Activated CD4-positive, alpha-beta T cell treated with anti-CD3 and anti-CD28 coated beads, Interleukin-2, amount 50 U/mL, for 1 hour (primary cell): Measurements from ENCODE around the gene ANGPTL4.
"Not testable (repeated sequence)": the region's sequence is repeated elsewhere in the genome, so short reads cannot be mapped to it uniquely, and the experiment has no call there.

ENCODE experiments used
- DNase-seq: peaks from one replicate; pipeline ENCODE4 v3.0.0-alpha.2; 2020

ANGPTL4 gene, protein sequence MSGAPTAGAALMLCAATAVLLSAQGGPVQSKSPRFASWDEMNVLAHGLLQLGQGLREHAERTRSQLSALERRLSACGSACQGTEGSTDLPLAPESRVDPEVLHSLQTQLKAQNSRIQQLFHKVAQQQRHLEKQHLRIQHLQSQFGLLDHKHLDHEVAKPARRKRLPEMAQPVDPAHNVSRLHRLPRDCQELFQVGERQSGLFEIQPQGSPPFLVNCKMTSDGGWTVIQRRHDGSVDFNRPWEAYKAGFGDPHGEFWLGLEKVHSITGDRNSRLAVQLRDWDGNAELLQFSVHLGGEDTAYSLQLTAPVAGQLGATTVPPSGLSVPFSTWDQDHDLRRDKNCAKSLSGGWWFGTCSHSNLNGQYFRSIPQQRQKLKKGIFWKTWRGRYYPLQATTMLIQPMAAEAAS

DNA sequence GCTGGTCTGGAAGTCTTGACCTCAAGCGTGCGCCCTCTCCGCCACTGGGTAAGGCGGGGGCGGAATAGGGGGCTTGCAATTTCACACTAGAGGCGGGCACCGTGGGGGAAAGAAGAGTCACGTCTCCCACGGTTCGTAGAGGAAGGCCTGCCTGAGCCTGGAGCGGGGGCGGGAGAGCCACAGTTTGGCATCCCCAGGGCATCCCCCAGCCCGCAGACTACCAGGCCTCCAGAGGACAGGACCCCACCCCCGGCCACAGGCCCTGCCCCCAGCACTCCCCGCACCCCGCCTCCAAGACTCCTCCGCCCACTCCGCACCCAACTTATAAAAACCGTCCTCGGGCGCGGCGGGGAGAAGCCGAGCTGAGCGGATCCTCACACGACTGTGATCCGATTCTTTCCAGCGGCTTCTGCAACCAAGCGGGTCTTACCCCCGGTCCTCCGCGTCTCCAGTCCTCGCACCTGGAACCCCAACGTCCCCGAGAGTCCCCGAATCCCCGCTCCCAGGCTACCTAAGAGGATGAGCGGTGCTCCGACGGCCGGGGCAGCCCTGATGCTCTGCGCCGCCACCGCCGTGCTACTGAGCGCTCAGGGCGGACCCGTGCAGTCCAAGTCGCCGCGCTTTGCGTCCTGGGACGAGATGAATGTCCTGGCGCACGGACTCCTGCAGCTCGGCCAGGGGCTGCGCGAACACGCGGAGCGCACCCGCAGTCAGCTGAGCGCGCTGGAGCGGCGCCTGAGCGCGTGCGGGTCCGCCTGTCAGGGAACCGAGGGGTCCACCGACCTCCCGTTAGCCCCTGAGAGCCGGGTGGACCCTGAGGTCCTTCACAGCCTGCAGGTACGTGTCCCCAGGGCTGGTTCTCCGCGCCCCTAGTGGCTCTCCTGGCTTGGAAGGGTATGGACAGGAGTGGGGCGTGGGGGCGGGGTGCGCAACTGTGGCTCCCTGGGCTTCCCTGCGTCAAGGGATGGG, at the start of gene ANGPTL4:
TSS of gene ANGPTL4 (plus strand) at position 353 of the 969 bp plus-strand sequence. CDS start at position 520, 167 bp downstream.
- DNase-seq: peak; percentile 23

- not testable (repeated sequence) for DNase-seq
Measured at GRCh38 chr19:8314981-8315640, 48.8 kb upstream of the ANGPTL4 start.

DNA sequence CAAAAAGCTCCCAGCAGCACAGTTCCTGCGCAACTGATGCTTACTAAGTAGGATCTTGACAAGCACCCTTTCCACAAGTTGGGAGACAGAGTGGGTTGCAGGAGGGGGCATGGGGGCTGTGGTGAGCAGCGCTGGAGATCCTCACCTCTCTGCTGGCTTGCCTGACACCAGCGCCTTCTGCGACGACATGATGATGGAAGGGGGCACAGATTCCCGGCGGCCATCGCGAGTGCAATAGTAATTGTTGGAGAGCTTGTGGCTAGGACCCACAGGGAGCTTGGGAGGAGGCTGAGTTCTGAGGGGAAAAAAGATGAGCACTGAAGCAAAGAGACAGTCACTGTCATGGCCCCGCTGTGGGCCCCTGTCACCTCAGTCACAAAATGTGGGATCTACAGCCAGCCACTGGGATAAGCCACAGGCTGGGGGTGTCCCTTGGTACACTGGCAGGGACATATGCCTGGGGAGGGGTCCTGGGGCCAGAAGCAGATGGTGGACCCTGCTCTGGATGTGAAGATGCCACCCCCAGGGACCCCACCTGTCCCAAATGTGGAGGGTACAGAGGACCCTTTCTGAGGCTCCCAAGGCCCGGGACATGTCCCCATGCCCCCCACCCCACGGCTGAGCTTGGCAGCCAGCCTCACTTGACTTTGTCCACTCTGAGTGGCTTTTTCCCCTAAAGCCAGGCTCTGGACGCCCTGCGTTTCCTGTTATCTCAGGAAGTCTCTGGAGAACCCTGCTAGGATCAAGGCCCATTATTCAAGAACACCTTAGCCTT, 47.4 kb upstream of the ANGPTL4 start:
- DNase-seq: no peak

GRCh38 chr19:8318835-8319234, 45.1 kb upstream of the ANGPTL4 start:
- not testable (repeated sequence) for DNase-seq

DNA sequence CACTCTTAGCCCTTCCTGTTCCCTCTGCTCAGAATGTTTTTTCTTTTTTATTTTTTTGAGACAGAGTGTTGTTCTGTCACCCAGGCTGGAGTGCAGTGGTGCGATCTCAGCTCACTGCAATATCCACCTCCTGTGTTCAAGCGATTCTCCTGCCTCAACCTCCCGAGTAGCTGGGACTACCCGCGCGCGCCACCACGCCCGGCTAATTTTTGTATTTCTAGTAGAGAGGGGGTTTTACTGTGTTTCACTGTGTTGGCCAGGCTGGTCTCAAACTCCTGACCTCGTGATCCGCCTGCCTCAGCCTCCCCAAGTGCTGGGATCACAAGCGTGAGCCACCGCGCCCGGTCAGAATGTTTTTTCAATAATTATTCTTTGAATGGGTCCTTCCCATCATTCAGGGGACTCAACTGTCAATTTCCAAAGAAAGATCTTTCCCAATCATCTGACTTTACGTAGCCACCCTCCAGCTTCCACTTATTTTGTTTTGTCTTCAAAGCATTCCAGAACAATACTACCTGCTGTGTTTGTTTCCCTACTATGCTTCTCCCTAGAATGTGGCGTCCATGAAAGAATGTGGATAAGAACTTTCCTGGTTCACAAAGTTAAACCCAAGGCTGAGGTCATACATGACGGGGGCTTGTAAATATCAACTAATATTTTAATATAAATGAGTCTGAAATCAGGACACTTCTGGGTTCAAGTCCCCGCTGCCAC, 44.0 kb upstream of the ANGPTL4 start:
- no peak for DNase-seq

DNA sequence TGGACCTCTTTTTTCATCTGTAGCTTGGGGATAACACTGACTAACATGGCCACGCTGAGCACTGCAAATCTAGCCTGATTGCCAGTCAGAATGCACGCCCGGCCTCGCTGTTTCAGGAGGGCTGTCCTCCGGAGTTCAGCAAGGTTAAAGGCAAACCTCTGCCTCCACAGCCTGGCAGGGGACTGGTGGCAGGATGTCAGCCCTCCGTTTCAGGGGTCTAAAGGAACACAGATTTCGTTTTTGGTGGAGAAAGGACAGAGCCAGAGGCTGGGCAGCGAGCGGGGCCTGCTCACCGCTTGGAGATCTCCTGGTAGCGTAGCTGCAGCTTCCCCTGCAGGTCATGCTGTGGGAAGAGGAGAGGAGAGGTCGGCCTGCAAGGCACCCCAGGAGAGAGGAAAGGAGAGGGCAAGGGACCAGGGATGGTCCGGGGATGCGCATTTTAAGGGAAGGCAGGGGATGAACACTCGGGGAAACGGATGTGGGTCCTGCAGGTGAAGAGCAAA, 43.3 kb upstream of the ANGPTL4 start:
- no peak for DNase-seq

DNA sequence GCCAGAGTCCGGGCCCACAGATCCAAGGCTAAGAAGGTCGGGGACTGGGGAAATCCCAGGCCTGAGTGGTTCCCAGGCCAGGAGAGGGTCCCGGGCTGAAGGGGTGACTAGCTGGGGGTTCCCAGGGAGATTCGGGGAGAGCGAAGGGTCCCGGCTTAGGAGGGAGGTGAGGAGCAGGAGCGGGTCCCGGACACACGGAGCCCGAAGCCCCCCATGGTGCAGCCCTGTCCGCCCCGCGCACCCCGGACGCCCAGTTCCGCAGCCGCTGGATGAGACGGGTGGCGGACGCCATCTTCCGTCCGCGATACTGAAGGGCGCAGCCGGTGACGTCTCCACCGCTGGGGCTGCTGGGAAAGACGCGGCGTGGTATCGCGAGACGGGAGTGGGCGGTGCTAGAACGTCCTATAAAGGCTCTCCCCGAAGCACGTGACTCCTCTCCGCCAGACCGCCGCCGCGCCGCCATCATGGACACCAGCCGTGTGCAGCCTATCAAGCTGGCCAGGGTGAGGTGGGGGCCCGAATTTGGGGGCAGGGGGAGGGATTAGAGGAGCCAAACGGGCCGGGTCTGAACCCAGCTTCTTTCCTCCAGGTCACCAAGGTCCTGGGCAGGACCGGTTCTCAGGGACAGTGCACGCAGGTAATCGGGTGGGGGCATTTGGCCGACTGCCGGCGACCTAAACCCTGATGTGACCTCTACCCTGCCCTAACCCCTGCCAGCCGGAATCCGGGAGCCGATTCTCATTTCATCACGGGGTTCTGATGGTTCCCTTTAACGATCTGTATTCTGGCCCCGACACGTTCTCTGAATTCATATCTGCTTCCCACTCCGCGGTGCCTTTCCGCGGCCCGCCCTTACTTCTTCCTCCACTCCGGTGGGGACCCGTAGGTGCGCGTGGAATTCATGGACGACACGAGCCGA, 42.6 kb upstream of the ANGPTL4 start, which contains the start of the genes NDUFA7 and RPS28:
TSS of gene NDUFA7 (minus strand) at position 309 of the 919 bp plus-strand sequence. CDS start at position 292, 17 bp downstream.
TSS of gene RPS28 (plus strand) at position 430 of the 919 bp plus-strand sequence. CDS start at position 465, 35 bp downstream.
- DNase-seq: peak; percentile 98

DNA sequence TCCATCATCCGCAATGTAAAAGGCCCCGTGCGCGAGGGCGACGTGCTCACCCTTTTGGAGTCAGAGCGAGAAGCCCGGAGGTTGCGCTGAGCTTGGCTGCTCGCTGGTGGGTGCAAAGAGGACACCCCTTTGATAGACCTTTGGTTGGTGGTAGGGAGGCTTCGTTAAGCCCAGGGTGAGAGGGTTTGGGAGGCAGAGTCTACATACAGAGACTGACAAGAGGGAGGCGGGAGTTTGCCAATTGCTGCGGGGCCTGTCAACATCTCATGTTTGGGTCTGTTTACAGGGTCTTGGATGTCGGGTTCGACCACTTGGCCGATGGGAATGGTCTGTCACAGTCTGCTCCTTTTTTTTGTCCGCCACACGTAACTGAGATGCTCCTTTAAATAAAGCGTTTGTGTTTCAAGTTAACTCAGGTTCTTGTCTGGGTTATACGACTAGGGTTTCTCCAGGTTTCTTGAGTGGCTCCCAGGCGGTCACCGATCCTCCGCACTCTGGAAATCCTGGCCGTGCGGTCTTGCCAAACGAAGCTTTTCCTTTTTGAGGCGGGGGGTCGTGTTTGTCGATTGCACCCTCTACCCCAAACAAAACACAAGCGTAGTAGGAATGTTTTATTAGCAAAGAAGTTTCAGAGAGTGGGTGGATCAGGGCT, 41.8 kb upstream of the ANGPTL4 start:
- DNase-seq: no peak

GRCh38 chr19:8322638-8322997, 41.3 kb upstream of the ANGPTL4 start:
- DNase-seq: no peak

DNA sequence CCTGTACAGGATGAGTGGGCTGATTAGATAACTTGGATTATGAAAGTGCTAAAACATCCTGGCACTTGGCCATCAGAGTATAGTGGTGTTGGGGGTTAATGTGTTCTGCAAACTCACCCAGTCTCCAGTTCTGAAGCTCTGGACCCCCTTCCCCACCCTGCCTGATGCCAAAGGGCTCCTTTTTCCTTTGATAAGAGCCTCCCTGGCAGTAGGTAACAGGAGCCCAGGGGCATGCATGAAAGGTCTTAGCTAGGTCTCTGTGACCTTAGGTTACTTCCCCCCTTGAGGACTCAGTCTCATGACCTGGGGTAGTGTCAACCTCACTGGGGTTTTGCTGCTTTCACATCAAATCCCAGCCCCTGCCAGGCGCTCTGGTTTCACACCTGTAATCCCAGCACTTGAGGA, 40.2 kb upstream of the ANGPTL4 start:
- DNase-seq: no peak

DNA sequence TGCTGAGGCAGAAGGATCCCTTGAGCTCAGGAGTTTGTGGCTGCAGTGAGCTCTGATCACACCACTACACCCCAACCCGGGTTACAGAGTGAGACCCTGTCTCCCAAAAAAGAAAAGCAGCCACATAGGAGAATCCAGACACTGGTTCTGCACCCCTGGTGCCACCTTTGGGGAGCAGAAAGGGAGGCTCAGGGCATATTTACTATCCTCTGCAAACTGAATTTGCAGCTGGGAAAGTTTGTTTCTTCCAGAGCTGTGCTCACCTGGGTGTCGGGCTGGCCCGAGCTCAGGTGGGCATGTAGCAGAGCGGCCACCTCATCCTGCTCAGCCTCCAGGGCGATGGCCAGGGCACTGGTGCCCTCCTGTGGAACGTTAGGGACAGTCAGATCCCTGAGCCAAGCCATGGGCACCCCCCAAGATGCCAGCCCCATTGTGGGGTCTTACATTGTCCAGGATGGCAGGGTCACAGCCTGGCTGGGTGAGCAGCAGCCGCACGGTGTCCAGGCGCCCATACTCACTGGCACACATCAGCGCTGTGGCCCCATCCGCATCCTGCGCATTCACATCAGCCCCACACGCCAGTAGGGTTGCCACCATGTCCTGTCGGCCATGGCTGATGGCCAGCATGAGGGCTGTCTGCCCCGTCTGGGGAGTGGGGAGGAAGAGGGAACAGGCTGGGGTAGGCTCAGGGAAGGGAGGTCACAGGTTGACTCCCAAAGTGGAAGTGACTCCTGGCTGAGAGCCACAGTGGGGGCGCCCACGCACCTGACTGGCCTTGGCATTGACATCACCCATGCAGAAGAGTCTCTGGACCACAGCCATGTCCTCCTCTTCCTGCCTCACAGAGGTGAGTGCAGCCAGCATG, 39.5 kb upstream of the ANGPTL4 start:
- no peak for DNase-seq

GRCh38 chr19:8325454-8325853, 38.5 kb upstream of the ANGPTL4 start:
- DNase-seq: no peak

GRCh38 chr19:8329996-8330395, 34.0 kb upstream of the ANGPTL4 start:
- no peak for DNase-seq

DNA sequence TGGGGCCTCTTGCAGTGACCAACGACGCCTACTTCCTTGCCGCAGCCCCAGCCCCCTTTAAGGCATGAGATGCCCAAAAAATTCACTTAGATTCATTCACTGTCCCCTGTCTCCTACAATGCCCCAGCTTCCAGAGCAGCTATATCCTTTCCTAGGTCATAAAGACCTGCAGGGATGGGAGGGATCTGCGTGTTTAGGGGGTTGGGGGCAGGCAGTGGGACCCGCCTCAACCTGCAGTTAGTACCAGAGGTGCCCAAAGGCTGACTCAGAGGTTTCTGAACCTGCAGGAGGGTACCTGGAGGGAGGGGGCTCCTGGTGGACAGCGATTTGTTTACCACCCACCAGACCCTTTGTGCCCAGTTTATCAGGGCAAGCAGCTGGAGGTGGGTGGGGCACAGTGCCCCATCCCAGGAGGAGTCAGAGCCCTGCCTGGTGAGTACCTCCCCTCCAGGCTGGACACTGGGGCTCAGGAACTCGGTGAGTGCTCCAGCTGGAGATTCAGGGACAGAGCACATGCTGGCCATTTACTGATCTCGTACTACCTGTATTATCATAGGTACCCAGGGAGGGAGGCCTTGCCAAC, 32.6 kb upstream of the ANGPTL4 start:
- no peak for DNase-seq

DNA sequence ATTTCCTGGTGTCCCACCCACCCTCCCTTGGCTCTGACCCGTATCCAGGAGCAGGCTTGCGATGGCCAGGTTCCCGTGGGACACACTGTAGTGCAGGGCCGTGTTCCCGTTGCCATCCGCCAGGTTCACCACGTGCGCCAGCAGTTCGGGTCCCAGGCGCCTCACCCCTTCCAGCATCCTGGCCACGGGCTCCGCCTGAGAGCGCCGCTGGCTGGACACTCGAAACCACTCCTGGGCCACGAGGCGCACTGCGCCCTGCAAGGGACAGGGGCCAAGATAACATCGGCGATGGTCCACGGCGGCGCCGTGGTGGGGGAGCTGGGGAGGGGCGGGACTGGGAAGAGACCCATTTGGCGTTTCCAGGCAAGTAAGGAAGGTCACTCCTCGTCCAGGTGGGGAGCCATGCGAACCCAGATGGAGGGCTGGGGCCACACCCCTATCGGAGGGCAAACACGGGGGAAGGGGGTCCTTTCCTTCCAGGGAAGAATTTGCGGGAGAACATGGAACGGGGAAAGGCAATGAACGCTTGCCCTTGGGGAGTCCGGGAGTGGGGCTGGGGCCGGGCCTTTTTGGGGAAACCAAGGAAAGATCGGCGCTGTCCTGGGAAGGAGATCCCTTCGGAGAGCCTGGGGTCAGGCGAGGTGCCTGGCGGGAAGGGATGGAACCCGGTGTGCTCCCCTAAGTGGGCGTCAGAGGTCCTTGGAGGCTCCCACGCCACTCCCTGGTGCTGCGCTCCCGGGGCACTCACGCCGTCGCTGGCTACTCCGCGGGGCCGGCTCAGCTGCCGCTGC, 30.8 kb upstream of the ANGPTL4 start:
- DNase-seq: no peak

GRCh38 chr19:8333767-8334457, 30.0 kb upstream of the ANGPTL4 start:
- no peak for DNase-seq
